ENCODE data around the gene TTF1.
"Not testable (repeated sequence)": the region's sequence is repeated elsewhere in the genome, so short reads cannot be mapped to it uniquely, and the experiment has no call there.

Gene TTF1

DNA sequence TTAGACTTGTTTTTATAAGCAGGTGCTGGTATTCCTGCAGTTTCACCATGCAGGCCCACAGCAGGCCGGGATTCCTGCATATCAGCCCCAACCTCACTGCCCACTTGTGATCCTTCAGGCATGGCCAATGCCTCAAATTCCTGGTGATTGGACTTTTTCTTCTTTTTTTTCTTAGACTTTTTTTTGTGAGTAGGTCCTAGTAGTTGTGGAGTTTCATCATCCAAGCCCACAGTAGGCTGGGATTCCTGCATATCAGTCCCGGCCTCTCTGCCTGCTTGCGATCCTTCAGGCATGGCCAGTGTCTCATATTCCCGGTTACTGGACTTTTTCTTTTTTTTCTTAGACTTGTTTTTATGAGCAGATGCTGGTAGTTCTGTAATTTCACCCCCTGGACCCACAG lies 4.8 kb downstream of the TTF1 start:
- Histone ChIP-seq H3K27me3 (ENCODE audit: control insufficient read depth in 5 of 5, insufficient read depth in 4 of 5, low read length in 5 of 5) (no peaks in the 10 kb centered on the region), H3K9me3 (ENCODE audit: control insufficient read depth in 5 of 5, low read length in 5 of 5) (no peaks in the 10 kb centered on the region), H3K4me3 (ENCODE audit: low read depth in 1 of 5, low read length in 5 of 5) (no peak overlapping the region), H3K27ac (ENCODE audit: low read depth, low read length) (no peak overlapping the region), H3K9ac (ENCODE audit: low read length in 5 of 5) (no peak overlapping the region), H3K36me3 (ENCODE audit: control insufficient read depth in 5 of 5, insufficient read depth in 5 of 5, low read length in 5 of 5) (peaks cover 11 to 48% (median 41%) of the 10 kb centered on the region in 5 donors), H3K4me1 (ENCODE audit: control insufficient read depth in 5 of 5, insufficient read depth in 5 of 5, low read length in 5 of 5) (peaks cover 5 to 20% (median 14%) of the 10 kb centered on the region in 5 donors)

DNA sequence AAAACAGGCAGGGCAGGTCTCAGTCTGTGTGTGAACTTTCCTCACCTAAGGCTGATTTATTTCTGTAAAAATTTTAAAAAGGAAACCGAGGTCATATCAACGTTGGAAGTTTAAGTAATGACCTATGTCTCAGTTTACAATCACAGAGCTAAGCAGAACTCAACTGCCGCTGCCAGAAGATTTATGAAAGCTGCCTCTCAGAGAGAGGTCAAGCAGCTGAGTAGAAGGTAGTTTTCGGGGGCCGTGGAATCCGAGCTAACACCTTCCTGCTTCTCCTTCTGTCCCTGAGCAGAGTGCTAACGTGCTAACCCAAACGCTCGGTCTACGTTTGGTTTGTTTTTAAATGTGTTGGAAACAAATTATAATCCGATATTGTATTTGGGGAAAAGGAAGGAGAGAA lies 11.1 kb downstream of the TTF1 start:
- no peaks in the 10 kb centered on the region for H3K9me3 ChIP-seq (ENCODE audit: control insufficient read depth in 5 of 5, low read length in 5 of 5)
- peaks cover 33 to 87% (median 72%) of the 10 kb centered on the region in 5 donors for H3K36me3 ChIP-seq (ENCODE audit: control insufficient read depth in 5 of 5, insufficient read depth in 5 of 5, low read length in 5 of 5)
- H3K4me1 ChIP-seq (ENCODE audit: control insufficient read depth in 5 of 5, insufficient read depth in 5 of 5, low read length in 5 of 5) = no peaks in the 10 kb centered on the region
- H3K4me3 ChIP-seq (ENCODE audit: low read depth in 1 of 5, low read length in 5 of 5) = no peak overlapping the region
- no peak overlapping the region for H3K27ac ChIP-seq (ENCODE audit: low read depth, low read length)
- no peak overlapping the region for H3K9ac ChIP-seq (ENCODE audit: low read length in 5 of 5)
- no peaks in the 10 kb centered on the region for H3K27me3 ChIP-seq (ENCODE audit: control insufficient read depth in 5 of 5, insufficient read depth in 4 of 5, low read length in 5 of 5)

DNA sequence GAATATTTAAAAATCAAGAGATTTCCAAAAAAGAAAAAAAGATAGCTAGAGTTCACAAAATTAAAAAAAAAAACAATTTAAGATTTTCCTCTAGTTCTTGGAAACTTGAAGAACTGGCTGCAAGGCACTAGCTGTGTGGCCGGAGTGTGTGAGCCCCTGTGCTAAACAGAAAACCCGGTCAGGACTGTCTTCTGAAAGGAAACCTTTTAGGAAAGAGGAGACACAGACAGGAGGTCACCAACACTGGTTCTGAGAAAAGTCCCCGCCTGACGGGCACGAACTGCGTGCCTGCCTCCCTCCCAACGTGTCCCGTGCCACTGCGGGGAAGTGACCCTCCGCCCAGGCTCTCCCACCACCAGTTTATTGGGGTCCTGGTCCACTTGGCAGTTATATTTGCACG lies 15.2 kb downstream of the TTF1 start:
- Histone ChIP-seq H3K9me3 (ENCODE audit: control insufficient read depth in 5 of 5, low read length in 5 of 5) (no peaks in the 10 kb centered on the region), H3K9ac (ENCODE audit: low read length in 5 of 5) (no peak overlapping the region), H3K4me1 (ENCODE audit: control insufficient read depth in 5 of 5, insufficient read depth in 5 of 5, low read length in 5 of 5) (no peaks in the 10 kb centered on the region), H3K27ac (ENCODE audit: low read depth, low read length) (no peak overlapping the region), H3K27me3 (ENCODE audit: control insufficient read depth in 5 of 5, insufficient read depth in 4 of 5, low read length in 5 of 5) (no peaks in the 10 kb centered on the region), H3K4me3 (ENCODE audit: low read depth in 1 of 5, low read length in 5 of 5) (no peak overlapping the region), H3K36me3 (ENCODE audit: control insufficient read depth in 5 of 5, insufficient read depth in 5 of 5, low read length in 5 of 5) (peaks cover 35 to 93% (median 76%) of the 10 kb centered on the region in 5 donors)

- Histone ChIP-seq H3K27ac (ENCODE audit: low read depth, low read length) (no peak overlapping the region), H3K36me3 (ENCODE audit: control insufficient read depth in 5 of 5, insufficient read depth in 5 of 5, low read length in 5 of 5) (peaks cover 35 to 93% (median 75%) of the 10 kb centered on the region in 5 donors), H3K9ac (ENCODE audit: low read length in 5 of 5) (no peak overlapping the region)
Observed at GRCh38 chr9:132390966-132391365, 15.7 kb downstream of the TTF1 start.

DNA sequence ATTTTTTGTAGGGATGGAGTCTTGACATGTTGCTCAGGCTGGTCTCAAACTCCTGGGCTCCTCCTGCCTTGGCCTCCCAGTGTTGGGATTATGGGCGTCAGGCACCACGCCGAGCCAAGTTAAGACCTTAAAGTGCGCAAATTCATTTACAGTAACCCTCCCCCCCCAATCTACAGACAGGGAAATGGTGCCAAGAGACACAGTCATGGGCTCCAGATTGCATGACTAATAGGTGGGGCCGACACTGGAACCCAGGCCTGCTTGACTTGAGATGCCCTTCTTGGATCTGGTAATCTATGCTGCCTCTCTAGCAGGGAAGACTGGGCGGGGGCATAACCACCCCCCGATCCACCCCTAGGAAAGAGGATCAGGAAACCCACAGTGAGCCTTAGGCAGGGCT lies 19.5 kb downstream of the TTF1 start:
- Histone ChIP-seq H3K27ac (ENCODE audit: low read depth, low read length) (no peak overlapping the region), H3K9me3 (ENCODE audit: control insufficient read depth in 5 of 5, low read length in 5 of 5) (no peaks in the 10 kb centered on the region), H3K4me1 (ENCODE audit: control insufficient read depth in 5 of 5, insufficient read depth in 5 of 5, low read length in 5 of 5) (no peaks in the 10 kb centered on the region), H3K27me3 (ENCODE audit: control insufficient read depth in 5 of 5, insufficient read depth in 4 of 5, low read length in 5 of 5) (no peaks in the 10 kb centered on the region), H3K9ac (ENCODE audit: low read length in 5 of 5) (no peak overlapping the region), H3K36me3 (ENCODE audit: control insufficient read depth in 5 of 5, insufficient read depth in 5 of 5, low read length in 5 of 5) (peaks cover 32 to 93% (median 77%) of the 10 kb centered on the region in 5 donors), H3K4me3 (ENCODE audit: low read depth in 1 of 5, low read length in 5 of 5) (no peak overlapping the region)

More at GRCh38 chr9:132390966-132391365, 15.7 kb downstream of the TTF1 start:
- Histone ChIP-seq H3K4me1 (ENCODE audit: control insufficient read depth in 5 of 5, insufficient read depth in 5 of 5, low read length in 5 of 5) (no peaks in the 10 kb centered on the region), H3K4me3 (ENCODE audit: low read depth in 1 of 5, low read length in 5 of 5) (no peak overlapping the region), H3K27me3 (ENCODE audit: control insufficient read depth in 5 of 5, insufficient read depth in 4 of 5, low read length in 5 of 5) (no peaks in the 10 kb centered on the region), H3K9me3 (ENCODE audit: control insufficient read depth in 5 of 5, low read length in 5 of 5) (no peaks in the 10 kb centered on the region)

DNA sequence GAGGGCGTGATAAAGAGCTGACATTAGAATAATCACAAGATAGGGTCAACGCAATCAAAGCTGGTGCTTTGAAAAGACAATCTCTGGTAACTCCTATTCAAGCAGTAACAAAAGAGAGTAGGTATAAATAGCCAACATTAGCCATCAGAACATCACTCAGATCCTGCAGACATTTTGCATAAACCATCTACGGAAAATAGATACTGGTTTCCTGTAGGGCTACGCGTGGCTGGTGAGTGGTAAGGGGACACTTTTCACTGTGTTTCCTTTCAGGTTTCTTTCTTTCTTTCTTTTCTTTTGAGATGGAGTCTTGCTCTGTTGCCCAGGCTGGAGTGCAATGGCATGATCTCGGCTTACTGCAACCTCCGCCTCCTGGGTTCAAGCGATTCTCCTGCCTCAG lies 22.3 kb downstream of the TTF1 start:
- no peak overlapping the region for H3K9ac ChIP-seq (ENCODE audit: low read length in 5 of 5)
- peaks cover 28 to 79% (median 54%) of the 10 kb centered on the region in 5 donors for H3K36me3 ChIP-seq (ENCODE audit: control insufficient read depth in 5 of 5, insufficient read depth in 5 of 5, low read length in 5 of 5)
- no peak overlapping the region for H3K27ac ChIP-seq (ENCODE audit: low read depth, low read length)
- H3K9me3 ChIP-seq (ENCODE audit: control insufficient read depth in 5 of 5, low read length in 5 of 5) = no peaks in the 10 kb centered on the region
- H3K4me3 ChIP-seq (ENCODE audit: low read depth in 1 of 5, low read length in 5 of 5) = no peak overlapping the region
- no peaks in the 10 kb centered on the region for H3K27me3 ChIP-seq (ENCODE audit: control insufficient read depth in 5 of 5, insufficient read depth in 4 of 5, low read length in 5 of 5)
- peaks cover 0 to 5% (median 0%) of the 10 kb centered on the region in 5 donors for H3K4me1 ChIP-seq (ENCODE audit: control insufficient read depth in 5 of 5, insufficient read depth in 5 of 5, low read length in 5 of 5)

DNA sequence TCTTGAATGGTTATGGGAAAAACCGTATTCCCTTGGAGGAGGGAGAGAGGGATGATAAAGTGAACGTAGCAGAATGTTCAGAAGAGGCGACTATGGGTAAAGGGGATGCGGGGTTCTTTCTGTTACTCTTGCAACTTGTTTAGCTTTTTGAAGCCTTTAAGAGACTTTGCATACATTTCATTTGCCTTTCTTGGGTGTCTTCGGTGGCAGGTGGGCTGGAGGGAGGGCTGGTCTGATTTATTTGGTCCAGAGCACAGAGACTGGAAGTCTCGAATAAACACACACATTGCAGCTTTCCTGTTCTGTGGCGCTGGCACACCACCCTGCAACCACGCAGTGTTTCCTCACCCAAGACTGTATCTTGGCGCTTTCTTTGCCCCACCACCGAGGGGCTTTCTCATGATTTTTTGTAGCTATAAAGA lies 23.2 kb downstream of the TTF1 start:
- H3K4me1 ChIP-seq (ENCODE audit: control insufficient read depth in 5 of 5, insufficient read depth in 5 of 5, low read length in 5 of 5) = peaks cover 0 to 5% (median 0%) of the 10 kb centered on the region in 5 donors
- no peaks in the 10 kb centered on the region for H3K9me3 ChIP-seq (ENCODE audit: control insufficient read depth in 5 of 5, low read length in 5 of 5)
- H3K27ac ChIP-seq (ENCODE audit: low read depth, low read length) = no peak overlapping the region
- H3K4me3 ChIP-seq (ENCODE audit: low read depth in 1 of 5, low read length in 5 of 5) = no peak overlapping the region
- no peak overlapping the region for H3K9ac ChIP-seq (ENCODE audit: low read length in 5 of 5)
- no peaks in the 10 kb centered on the region for H3K27me3 ChIP-seq (ENCODE audit: control insufficient read depth in 5 of 5, insufficient read depth in 4 of 5, low read length in 5 of 5)
- peaks cover 30 to 78% (median 58%) of the 10 kb centered on the region in 5 donors for H3K36me3 ChIP-seq (ENCODE audit: control insufficient read depth in 5 of 5, insufficient read depth in 5 of 5, low read length in 5 of 5)

DNA sequence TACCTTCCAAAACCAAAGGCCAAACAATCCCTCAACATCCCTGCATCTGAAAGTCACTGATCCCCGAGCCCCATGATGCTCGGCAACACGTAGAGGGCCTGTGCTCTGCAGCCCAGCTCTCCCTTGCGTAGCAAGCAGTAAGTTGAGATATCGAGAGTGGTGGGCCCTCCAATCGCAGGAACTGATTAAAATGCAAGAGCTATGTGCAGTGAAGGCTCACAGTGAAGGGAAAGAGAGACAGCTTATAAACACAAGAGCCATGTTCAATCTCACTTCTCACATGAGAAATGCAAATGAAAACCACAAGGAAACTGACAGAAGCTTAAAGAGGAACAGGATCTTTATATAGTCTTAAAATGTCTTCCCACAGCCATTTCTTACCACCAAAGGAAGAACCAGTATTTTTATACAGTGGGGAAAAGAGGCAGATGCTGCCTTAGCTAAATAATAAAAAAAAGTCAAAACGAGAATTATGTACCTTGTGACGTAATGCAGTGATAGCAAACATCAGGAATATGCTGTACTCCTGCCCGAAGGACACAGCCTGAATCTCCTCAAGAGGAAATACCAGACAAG lies 24.6 kb downstream of the TTF1 start:
- Histone ChIP-seq H3K4me1 (ENCODE audit: control insufficient read depth in 5 of 5, insufficient read depth in 5 of 5, low read length in 5 of 5) (peaks cover 0 to 5% (median 0%) of the 10 kb centered on the region in 5 donors), H3K27me3 (ENCODE audit: control insufficient read depth in 5 of 5, insufficient read depth in 4 of 5, low read length in 5 of 5) (no peaks in the 10 kb centered on the region), H3K4me3 (ENCODE audit: low read depth in 1 of 5, low read length in 5 of 5) (no peak overlapping the region), H3K27ac (ENCODE audit: low read depth, low read length) (no peak overlapping the region), H3K36me3 (ENCODE audit: control insufficient read depth in 5 of 5, insufficient read depth in 5 of 5, low read length in 5 of 5) (peaks cover 25 to 78% (median 62%) of the 10 kb centered on the region in 5 donors), H3K9ac (ENCODE audit: low read length in 5 of 5) (no peak overlapping the region), H3K9me3 (ENCODE audit: control insufficient read depth in 5 of 5, low read length in 5 of 5) (no peaks in the 10 kb centered on the region)

DNA sequence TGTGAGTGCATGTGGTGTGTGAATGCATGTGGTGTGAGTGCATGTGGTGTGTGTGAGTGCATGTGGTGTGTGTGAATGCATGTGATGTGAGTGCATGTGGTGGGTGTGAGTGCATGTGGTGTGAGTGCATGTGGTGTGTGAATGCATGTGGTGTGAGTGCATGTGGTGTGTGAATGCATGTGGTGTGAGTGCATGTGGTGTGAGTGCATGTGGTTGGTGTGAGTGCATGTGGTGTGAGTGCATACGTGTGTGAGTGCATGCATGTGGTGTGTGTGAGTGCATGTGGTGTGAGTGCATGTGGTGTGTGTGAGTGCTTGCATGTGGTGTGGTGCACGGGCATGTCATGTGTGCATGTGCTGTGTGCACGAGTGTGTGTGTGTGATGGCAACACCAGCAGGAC lies 28.2 kb downstream of the TTF1 start:
- H3K27ac ChIP-seq (ENCODE audit: low read depth, low read length); H3K4me1 ChIP-seq (ENCODE audit: control insufficient read depth in 5 of 5, insufficient read depth in 5 of 5, low read length in 5 of 5); H3K9me3 ChIP-seq (ENCODE audit: control insufficient read depth in 5 of 5, low read length in 5 of 5); H3K4me3 ChIP-seq (ENCODE audit: low read depth in 1 of 5, low read length in 5 of 5); H3K27me3 ChIP-seq (ENCODE audit: control insufficient read depth in 5 of 5, insufficient read depth in 4 of 5, low read length in 5 of 5); H3K9ac ChIP-seq (ENCODE audit: low read length in 5 of 5): not testable (repeated sequence)
- H3K36me3 ChIP-seq (ENCODE audit: control insufficient read depth in 5 of 5, insufficient read depth in 5 of 5, low read length in 5 of 5) = peaks cover 15 to 61% (median 50%) of the 10 kb centered on the region in 5 donors

DNA sequence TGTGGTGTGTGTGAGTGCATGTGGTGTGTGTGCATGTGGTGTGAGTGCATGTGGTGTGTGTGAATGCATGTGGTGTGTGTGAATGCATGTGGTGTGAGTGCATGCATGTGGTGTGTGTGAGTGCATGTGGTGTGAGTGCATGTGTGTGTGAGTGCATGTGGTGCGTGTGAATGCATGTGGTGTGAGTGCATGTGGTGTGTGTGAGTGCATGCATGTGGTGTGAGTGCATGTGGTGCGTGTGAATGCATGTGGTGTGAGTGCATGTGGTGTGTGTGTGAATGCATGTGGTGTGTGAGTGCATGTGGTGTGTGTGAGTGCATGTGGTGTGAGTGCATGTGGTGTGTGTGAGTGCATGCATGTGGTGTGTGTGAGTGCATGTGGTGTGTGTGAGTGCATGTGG lies 28.9 kb downstream of the TTF1 start:
- H3K9me3 ChIP-seq (ENCODE audit: control insufficient read depth in 5 of 5, low read length in 5 of 5); H3K9ac ChIP-seq (ENCODE audit: low read length in 5 of 5); H3K27ac ChIP-seq (ENCODE audit: low read depth, low read length); H3K4me3 ChIP-seq (ENCODE audit: low read depth in 1 of 5, low read length in 5 of 5); H3K27me3 ChIP-seq (ENCODE audit: control insufficient read depth in 5 of 5, insufficient read depth in 4 of 5, low read length in 5 of 5): not testable (repeated sequence)
- Histone ChIP-seq H3K36me3 (ENCODE audit: control insufficient read depth in 5 of 5, insufficient read depth in 5 of 5, low read length in 5 of 5) (peaks cover 15 to 56% (median 49%) of the 10 kb centered on the region in 5 donors), H3K4me1 (ENCODE audit: control insufficient read depth in 5 of 5, insufficient read depth in 5 of 5, low read length in 5 of 5) (peaks cover 1 to 11% (median 6%) of the 10 kb centered on the region in 5 donors)
